ENCODE results near the gene MGAT4C.

- TF ChIP-seq POLR2AphosphoS5 (IDR thresholded peaks at IDR 0.05; ENCODE audit: insufficient read depth, low read depth, low read length): no peak
- TF ChIP-seq, protein P1, sequence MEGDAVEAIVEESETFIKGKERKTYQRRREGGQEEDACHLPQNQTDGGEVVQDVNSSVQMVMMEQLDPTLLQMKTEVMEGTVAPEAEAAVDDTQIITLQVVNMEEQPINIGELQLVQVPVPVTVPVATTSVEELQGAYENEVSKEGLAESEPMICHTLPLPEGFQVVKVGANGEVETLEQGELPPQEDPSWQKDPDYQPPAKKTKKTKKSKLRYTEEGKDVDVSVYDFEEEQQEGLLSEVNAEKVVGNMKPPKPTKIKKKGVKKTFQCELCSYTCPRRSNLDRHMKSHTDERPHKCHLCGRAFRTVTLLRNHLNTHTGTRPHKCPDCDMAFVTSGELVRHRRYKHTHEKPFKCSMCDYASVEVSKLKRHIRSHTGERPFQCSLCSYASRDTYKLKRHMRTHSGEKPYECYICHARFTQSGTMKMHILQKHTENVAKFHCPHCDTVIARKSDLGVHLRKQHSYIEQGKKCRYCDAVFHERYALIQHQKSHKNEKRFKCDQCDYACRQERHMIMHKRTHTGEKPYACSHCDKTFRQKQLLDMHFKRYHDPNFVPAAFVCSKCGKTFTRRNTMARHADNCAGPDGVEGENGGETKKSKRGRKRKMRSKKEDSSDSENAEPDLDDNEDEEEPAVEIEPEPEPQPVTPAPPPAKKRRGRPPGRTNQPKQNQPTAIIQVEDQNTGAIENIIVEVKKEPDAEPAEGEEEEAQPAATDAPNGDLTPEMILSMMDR (IDR thresholded peaks at IDR 0.05; ENCODE audit: extremely low read depth in 1 of 2, insufficient read depth in 1 of 2, low read depth in 1 of 2, low read length in 2 of 2): no peak
- no peak for TF ChIP-seq POLR2A (IDR thresholded peaks at IDR 0.05; ENCODE audit: low read depth, low read length)
- TF ChIP-seq MYC (IDR thresholded peaks at IDR 0.05; ENCODE audit: low read depth, low read length): no peak
- no peak for TF ChIP-seq EZH2 (IDR thresholded peaks at IDR 0.05; ENCODE audit: borderline replicate concordance, low read depth, low read length, severe bottlenecking)
These were observed 37.6 kb upstream of the MGAT4C start for GRCh38 chr12:86293682-86294240.

All from endothelial cell of umbilical vein (primary cell).